Endodermal cell (in vitro differentiated cells): ENCODE results near the gene NUP188. TPM values are rescaled to one million over a fixed set of nuclear protein-coding genes. Genes with fewer than 3 reads are reported as not detected.
A peak's percentile ranks its signal among the peaks of the same experiment; 100 is the strongest.

Experiments
- DNase-seq: peaks from one replicate; pipeline ENCODE4 v3.0.0-alpha.2; 2017
- H3K27ac ChIP-seq: 2 replicates; pipeline ENCODE4 v1.5.1; 2013; ENCODE audit warnings: mild to moderate bottlenecking, low read depth, low read length, moderate library complexity
- H3K27me3 ChIP-seq: 2 replicates; pipeline ENCODE4 v1.6.1; 2013; ENCODE audit warnings: mild to moderate bottlenecking, low read length, moderate library complexity; ENCODE audit not compliant: insufficient read depth, control insufficient read depth, poor library complexity, severe bottlenecking
- H3K36me3 ChIP-seq: 2 replicates; pipeline ENCODE4 v1.7.0; 2013; ENCODE audit warnings: mild to moderate bottlenecking, low read length, moderate library complexity; ENCODE audit not compliant: control insufficient read depth, insufficient read depth
- H3K4me1 ChIP-seq: one replicate; pipeline ENCODE4 v1.7.0; 2013; ENCODE audit warnings: low read length; ENCODE audit not compliant: control insufficient read depth, insufficient read depth
- H3K4me3 ChIP-seq: 2 replicates; pipeline ENCODE4 v1.5.1; 2013; ENCODE audit warnings: mild to moderate bottlenecking, low read length, moderate library complexity
- H3K9ac ChIP-seq: 2 replicates; pipeline ENCODE4 v1.6.1; 2013; ENCODE audit warnings: mild to moderate bottlenecking, low read length, moderate library complexity; ENCODE audit not compliant: poor library complexity, severe bottlenecking; ENCODE audit errors: extremely low read depth
- H3K9me3 ChIP-seq: 2 replicates; pipeline ENCODE4 v1.6.1; 2013; ENCODE audit warnings: mild to moderate bottlenecking, low read length, moderate library complexity; ENCODE audit not compliant: control insufficient read depth
- H3K27ac Mint-ChIP-seq: 2 replicates; pipeline ENCODE4 v1.8.0; 2020; ENCODE audit warnings: mixed read lengths
- H3K27me3 Mint-ChIP-seq: 2 replicates; pipeline ENCODE4 v1.8.0; 2021; ENCODE audit warnings: mild to moderate bottlenecking, mixed read lengths; ENCODE audit not compliant: insufficient read depth
- H3K36me3 Mint-ChIP-seq: 2 replicates; pipeline ENCODE4 v1.8.0; 2020; ENCODE audit warnings: low read depth, mixed read lengths
- H3K4me1 Mint-ChIP-seq: 2 replicates; pipeline ENCODE4 v1.8.0; 2020; ENCODE audit warnings: mixed read lengths
- H3K4me3 Mint-ChIP-seq: 2 replicates; pipeline ENCODE4 v1.8.0; 2020; ENCODE audit warnings: mild to moderate bottlenecking, moderate library complexity, mixed read lengths
- H3K9me3 Mint-ChIP-seq: 2 replicates; pipeline ENCODE4 v1.8.0; 2020; ENCODE audit warnings: mild to moderate bottlenecking, mixed read lengths
- CTCF ChIP-seq: fragments of 200-600 bp; sonication (generic); conservative IDR thresholded peaks from 2 replicates; pipeline ENCODE4 v1.5.0; 2021; ENCODE audit warnings: antibody characterized with exemption, mild to moderate bottlenecking
- WGBS, 2 experiments: methylation state at CpG; one replicate each; pipeline versions ENCODE4 v1.1.5 to v1.1.7; 2013; ENCODE audit warnings: missing lambda C conversion rate in 2 of 2, mixed read lengths in 1 of 2; ENCODE audit not compliant: insufficient coverage in 1 of 2, insufficient read length in 1 of 2; 5-methylcytosine and 5-hydroxymethylcytosine counted together
- total RNA-seq, 2 donors: library from RNA; stranded (reverse); fragmentation: NEBNext Ultra II Directional in 1 of 2; extraction: Animal tissue kit (Norgen Biotek cat#: 25700) in 1 of 2; gene quantifications; 2 replicates in 1 of 2; 3 replicates in 1 of 2; pipeline ENCODE4 v1.2.1, GENCODE V29; 2021

The NUP188 gene
- total RNA-seq, 2 donors from 2014 or later: 89.8 to 94.8 TPM

GRCh38 chr9:129038109-129038852 lies 90.8 kb downstream of the NUP188 start:
- no peak overlapping the region for H3K27ac Mint-ChIP-seq
- no peak overlapping the region for H3K9ac ChIP-seq
- H3K27me3 Mint-ChIP-seq: no peaks in the 10 kb centered on the region
- peaks cover 20% of the 10 kb centered on the region for H3K36me3 ChIP-seq
- peaks cover 20% of the 10 kb centered on the region for H3K36me3 Mint-ChIP-seq
- no peaks in the 10 kb centered on the region for H3K27me3 ChIP-seq
- WGBS, 2 experiments: 93 to 100% methylated on average over 3 to 8 of the region's 8 CpGs
- H3K27ac ChIP-seq: no peak overlapping the region
- H3K4me3 ChIP-seq: peak overlapping the region; percentile 91
- no peak for TF ChIP-seq CTCF
- no peaks in the 10 kb centered on the region for H3K9me3 Mint-ChIP-seq
- H3K9me3 ChIP-seq: no peaks in the 10 kb centered on the region
- peaks cover 7% of the 10 kb centered on the region for H3K4me1 ChIP-seq
- H3K4me1 Mint-ChIP-seq: peaks cover 18% of the 10 kb centered on the region
- DNase-seq: no peak
- H3K4me3 Mint-ChIP-seq: peak overlapping the region; percentile 97

- no peaks in the 10 kb centered on the region for H3K27me3 Mint-ChIP-seq
- Histone ChIP-seq H3K4me3 (no peak overlapping the region), H3K9me3 (no peaks in the 10 kb centered on the region), H3K9ac (no peak overlapping the region), H3K4me1 (peaks cover 7% of the 10 kb centered on the region), H3K36me3 (peaks cover 20% of the 10 kb centered on the region), H3K27me3 (no peaks in the 10 kb centered on the region), H3K27ac (no peak overlapping the region)
- H3K4me1 Mint-ChIP-seq: peaks cover 18% of the 10 kb centered on the region
- whole genome bisulfite sequencing, 2 experiments: 91 to 98% methylated on average over 9 to 12 of the region's 12 CpGs
- no peak overlapping the region for H3K4me3 Mint-ChIP-seq
- no peak for TF ChIP-seq CTCF
- H3K27ac Mint-ChIP-seq: peak overlapping the region; percentile 4
- H3K9me3 Mint-ChIP-seq: no peaks in the 10 kb centered on the region
- no peak for DNase-seq
- peaks cover 23% of the 10 kb centered on the region for H3K36me3 Mint-ChIP-seq
These were observed 92.7 kb downstream of the NUP188 start for GRCh38 chr9:129040113-129040643.

- Mint-ChIP-seq H3K27me3 (no peaks in the 10 kb centered on the region), H3K27ac (no peak overlapping the region), H3K4me1 (peaks cover 11% of the 10 kb centered on the region), H3K9me3 (no peaks in the 10 kb centered on the region), H3K36me3 (peaks cover 26% of the 10 kb centered on the region), H3K4me3 (no peak overlapping the region)
- H3K9ac ChIP-seq: no peak overlapping the region
- no peak overlapping the region for H3K27ac ChIP-seq
- H3K4me1 ChIP-seq: peaks cover 7% of the 10 kb centered on the region
- H3K4me3 ChIP-seq: no peak overlapping the region
- WGBS, 2 experiments: 92 to 94% methylated on average over 8 to 16 of the region's 16 CpGs
- no peaks in the 10 kb centered on the region for H3K27me3 ChIP-seq
- TF ChIP-seq CTCF: no peak
- H3K36me3 ChIP-seq: peaks cover 26% of the 10 kb centered on the region
- DNase-seq: no peak
- H3K9me3 ChIP-seq: no peaks in the 10 kb centered on the region
These were observed 94.5 kb downstream of the NUP188 start for GRCh38 chr9:129042016-129042415.
